Measurements from ENCODE around the gene WDR12.

- no peak for TF ChIP-seq CTCF (IDR thresholded peaks at IDR 0.05; ENCODE audit: low read length)
- no peak for TF ChIP-seq EZH2 (optimal IDR thresholded peaks at IDR 0.05; ENCODE audit: low read depth, low read length)
- no peak for TF ChIP-seq EZH2phosphoT487 (IDR thresholded peaks at IDR 0.05; ENCODE audit: low read length)
These were observed 7.4 kb upstream of the WDR12 start for GRCh38 chr2:202918860-202919259.
